ENCODE results near the gene CNOT11. TPM values are rescaled to one million over a fixed set of nuclear protein-coding genes. Genes with fewer than 3 reads are reported as not detected.

CNOT11 gene
- total RNA-seq, 2 donors from 2014 or later: 10.2 to 34.5 TPM

DNA sequence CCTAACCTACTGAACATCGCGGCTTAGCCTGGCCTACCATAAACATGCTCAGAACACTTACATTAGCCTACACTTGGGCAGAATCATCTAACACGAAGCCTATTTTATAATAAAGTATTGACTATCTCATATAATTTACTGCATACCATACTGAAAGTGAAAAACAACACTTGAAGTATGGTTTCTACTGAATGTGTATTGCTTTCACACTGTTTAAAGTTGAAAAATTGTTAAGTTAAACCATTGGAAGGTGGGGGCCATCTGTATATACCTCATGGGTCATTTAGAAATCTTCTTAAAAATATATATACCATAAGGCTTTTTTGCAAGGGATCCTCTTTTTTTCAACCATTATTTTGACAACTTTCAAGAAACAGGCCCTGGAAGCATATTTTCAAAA is 39.3 kb downstream of the CNOT11 start:
- Histone ChIP-seq H3K36me3 (replicated peaks in 1 of 2; ENCODE audit: insufficient read depth in 1 of 2, low read depth in 2 of 2) (peaks cover 0 to 9% of the 10 kb centered on the region in 2 donors), H3K4me3 (no peak overlapping the region), H3K4me1 (peaks cover 10% of the 10 kb centered on the region), H3K9me3 (no peaks in the 10 kb centered on the region), H3K27ac (no peak overlapping the region), H3K27me3 (no peaks in the 10 kb centered on the region)
- TF ChIP-seq, protein P1, sequence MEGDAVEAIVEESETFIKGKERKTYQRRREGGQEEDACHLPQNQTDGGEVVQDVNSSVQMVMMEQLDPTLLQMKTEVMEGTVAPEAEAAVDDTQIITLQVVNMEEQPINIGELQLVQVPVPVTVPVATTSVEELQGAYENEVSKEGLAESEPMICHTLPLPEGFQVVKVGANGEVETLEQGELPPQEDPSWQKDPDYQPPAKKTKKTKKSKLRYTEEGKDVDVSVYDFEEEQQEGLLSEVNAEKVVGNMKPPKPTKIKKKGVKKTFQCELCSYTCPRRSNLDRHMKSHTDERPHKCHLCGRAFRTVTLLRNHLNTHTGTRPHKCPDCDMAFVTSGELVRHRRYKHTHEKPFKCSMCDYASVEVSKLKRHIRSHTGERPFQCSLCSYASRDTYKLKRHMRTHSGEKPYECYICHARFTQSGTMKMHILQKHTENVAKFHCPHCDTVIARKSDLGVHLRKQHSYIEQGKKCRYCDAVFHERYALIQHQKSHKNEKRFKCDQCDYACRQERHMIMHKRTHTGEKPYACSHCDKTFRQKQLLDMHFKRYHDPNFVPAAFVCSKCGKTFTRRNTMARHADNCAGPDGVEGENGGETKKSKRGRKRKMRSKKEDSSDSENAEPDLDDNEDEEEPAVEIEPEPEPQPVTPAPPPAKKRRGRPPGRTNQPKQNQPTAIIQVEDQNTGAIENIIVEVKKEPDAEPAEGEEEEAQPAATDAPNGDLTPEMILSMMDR (IDR thresholded peaks at IDR 0.05): no peak
- no peak for TF ChIP-seq POLR2A (IDR thresholded peaks at IDR 0.05)
- intact Hi-C loops (cut with DNase I): no loop called here
- WGBS, 2 donors: 92 to 97% methylated on average over 3 of the region's 3 CpGs
- DNase-seq (no peak), ATAC-seq (no peak)

DNA sequence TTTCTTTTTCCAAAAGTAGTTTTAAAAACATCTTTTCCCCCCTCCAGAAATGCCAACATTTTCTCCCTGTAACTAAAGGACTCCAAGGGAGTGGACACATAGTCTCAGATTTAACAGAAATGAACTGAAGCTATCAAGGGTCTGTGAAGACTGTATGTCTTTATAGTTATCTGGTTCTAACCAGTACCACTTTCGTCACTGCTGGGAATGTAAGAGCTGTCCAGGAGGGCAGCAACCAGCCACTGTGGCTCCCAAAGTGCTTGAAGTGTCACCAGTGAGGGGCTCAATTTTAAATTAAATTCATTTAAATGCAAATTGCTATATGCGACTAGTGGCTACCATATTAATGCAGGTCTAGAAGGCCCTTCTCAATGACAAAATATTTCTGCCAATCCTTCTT is 40.9 kb downstream of the CNOT11 start:
- no peak for DNase-seq
- no peak for ATAC-seq
- Histone ChIP-seq H3K27ac (no peak overlapping the region), H3K4me3 (no peak overlapping the region), H3K27me3 (no peaks in the 10 kb centered on the region), H3K36me3 (replicated peaks in 1 of 2; ENCODE audit: insufficient read depth in 1 of 2, low read depth in 2 of 2) (peaks cover 0 to 6% of the 10 kb centered on the region in 2 donors), H3K9me3 (no peaks in the 10 kb centered on the region), H3K4me1 (peaks cover 10% of the 10 kb centered on the region)
- TF ChIP-seq, protein P1 (IDR thresholded peaks at IDR 0.05): no peak
- TF ChIP-seq POLR2A (IDR thresholded peaks at IDR 0.05): no peak
- 86 to 88% methylated on average over 2 of the region's 2 CpGs for WGBS, 2 donors
- intact Hi-C loops (cut with DNase I): no loop called here

DNA sequence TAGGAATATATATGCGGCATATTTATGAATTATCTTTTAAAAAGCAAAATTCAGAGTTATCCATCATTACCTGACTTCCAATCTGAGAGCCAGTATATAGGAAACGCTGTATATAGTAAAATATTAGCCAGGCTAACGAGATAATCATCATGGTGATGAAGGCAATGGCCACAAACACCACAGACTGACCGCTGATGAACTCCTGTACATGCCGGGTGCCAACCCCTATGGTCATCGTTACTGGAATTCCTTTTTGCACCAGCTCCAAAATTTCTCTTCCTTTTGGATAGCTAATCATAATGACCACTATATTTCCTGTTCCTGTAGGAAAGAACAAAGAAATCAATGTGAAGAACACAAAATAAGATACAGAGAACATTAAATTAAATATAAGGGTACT is 42.2 kb downstream of the CNOT11 start:
- 81 to 84% methylated on average over 6 of the region's 6 CpGs for WGBS, 2 donors
- no peaks in the 10 kb centered on the region for H3K27me3 ChIP-seq
- intact Hi-C loops (cut with DNase I): no loop called here
- no peaks in the 10 kb centered on the region for H3K9me3 ChIP-seq
- no peak for TF ChIP-seq POLR2A (IDR thresholded peaks at IDR 0.05)
- TF ChIP-seq, protein P1 (IDR thresholded peaks at IDR 0.05): no peak
- no peak overlapping the region for H3K4me3 ChIP-seq
- peaks cover 0 to 6% of the 10 kb centered on the region in 2 donors for H3K36me3 ChIP-seq (replicated peaks in 1 of 2; ENCODE audit: insufficient read depth in 1 of 2, low read depth in 2 of 2)
- H3K4me1 ChIP-seq: peaks cover 13% of the 10 kb centered on the region
- no peak for DNase-seq
- H3K27ac ChIP-seq: no peak overlapping the region
- no peak for ATAC-seq

DNA sequence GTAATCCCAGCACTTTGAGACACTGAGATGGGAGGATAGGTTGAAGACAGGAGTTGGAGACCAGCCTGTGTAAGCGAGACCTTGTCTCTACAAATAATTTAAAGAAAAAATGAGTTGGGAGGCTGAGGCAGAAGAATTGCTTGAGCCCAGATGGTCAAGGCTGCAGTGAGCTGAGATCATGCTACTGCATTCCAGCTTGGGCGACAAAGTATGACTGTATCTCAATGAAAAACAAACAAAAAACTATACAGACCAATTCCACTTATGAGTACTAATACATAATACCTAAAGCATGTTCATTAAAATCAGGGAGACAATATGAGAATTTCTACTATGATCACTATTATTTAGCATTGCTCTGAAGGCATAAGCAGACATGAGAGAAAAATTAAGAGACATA is 43.2 kb downstream of the CNOT11 start:
- ATAC-seq (no peak), DNase-seq (no peak)
- Histone ChIP-seq H3K4me1 (peaks cover 23% of the 10 kb centered on the region), H3K27ac (no peak overlapping the region), H3K36me3 (replicated peaks in 1 of 2; ENCODE audit: insufficient read depth in 1 of 2, low read depth in 2 of 2) (peaks cover 0 to 6% of the 10 kb centered on the region in 2 donors), H3K27me3 (no peaks in the 10 kb centered on the region), H3K4me3 (no peak overlapping the region), H3K9me3 (no peaks in the 10 kb centered on the region)
- WGBS, 2 donors: 62 to 66% methylated on average over 2 of the region's 2 CpGs
- TF ChIP-seq, protein P1 (IDR thresholded peaks at IDR 0.05): no peak
- no peak for TF ChIP-seq POLR2A (IDR thresholded peaks at IDR 0.05)
- intact Hi-C loops (cut with DNase I): no loop called here

DNA sequence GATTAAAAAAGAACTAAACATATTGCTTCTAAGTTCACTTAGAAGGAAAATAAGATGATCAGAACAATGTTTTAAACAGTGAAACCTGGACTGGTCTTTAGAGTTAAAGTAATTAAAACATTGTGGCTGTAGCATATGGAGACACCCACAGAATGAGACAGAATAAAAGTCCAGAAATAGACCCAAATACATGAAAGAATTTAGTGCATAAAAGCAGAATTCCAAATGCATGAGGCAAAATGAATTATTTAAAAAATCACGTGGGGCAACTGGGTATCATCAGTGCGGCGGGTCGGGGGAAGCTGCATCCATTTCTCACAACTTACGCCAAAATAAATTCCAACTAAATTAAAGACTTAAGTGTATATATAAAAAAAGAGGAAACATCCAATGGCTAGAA is 43.7 kb downstream of the CNOT11 start:
- intact Hi-C loops (cut with DNase I): no loop called here
- peaks cover 0 to 6% of the 10 kb centered on the region in 2 donors for H3K36me3 ChIP-seq (replicated peaks in 1 of 2; ENCODE audit: insufficient read depth in 1 of 2, low read depth in 2 of 2)
- H3K9me3 ChIP-seq: no peaks in the 10 kb centered on the region
- no peaks in the 10 kb centered on the region for H3K27me3 ChIP-seq
- no peak for DNase-seq
- H3K4me1 ChIP-seq: peaks cover 28% of the 10 kb centered on the region
- ATAC-seq: no peak
- H3K27ac ChIP-seq: no peak overlapping the region
- TF ChIP-seq POLR2A (IDR thresholded peaks at IDR 0.05): no peak
- H3K4me3 ChIP-seq: no peak overlapping the region
- WGBS, 2 donors: 91 to 98% methylated on average over 5 of the region's 5 CpGs
